Renal cortex interstitium (tissue), 11 donors: ENCODE results near the gene DIP2B. TPM values are rescaled to one million over a fixed set of nuclear protein-coding genes. Genes with fewer than 3 reads are reported as not detected.

Source experiments
- DNase-seq, 11 donors: peaks; one replicate each; pipeline ENCODE4 v3.0.0-alpha.2; 2013; ENCODE audit warnings: low read depth in 9 of 11, low spot score in 4 of 11; ENCODE audit errors: extremely low read depth in 1 of 11
- polyA plus RNA-seq, 3 donors: library from polyadenylated mRNA; unstranded; fragments of 120-200 nt; gene quantifications; one replicate each; pipeline ENCODE4 v1.2.1, GENCODE V29; 2013; ENCODE audit not compliant: insufficient read length in 3 of 3

Gene DIP2B
- polyA plus RNA-seq, 3 donors: 23.5 to 25.9 (median 23.9) TPM

DNA sequence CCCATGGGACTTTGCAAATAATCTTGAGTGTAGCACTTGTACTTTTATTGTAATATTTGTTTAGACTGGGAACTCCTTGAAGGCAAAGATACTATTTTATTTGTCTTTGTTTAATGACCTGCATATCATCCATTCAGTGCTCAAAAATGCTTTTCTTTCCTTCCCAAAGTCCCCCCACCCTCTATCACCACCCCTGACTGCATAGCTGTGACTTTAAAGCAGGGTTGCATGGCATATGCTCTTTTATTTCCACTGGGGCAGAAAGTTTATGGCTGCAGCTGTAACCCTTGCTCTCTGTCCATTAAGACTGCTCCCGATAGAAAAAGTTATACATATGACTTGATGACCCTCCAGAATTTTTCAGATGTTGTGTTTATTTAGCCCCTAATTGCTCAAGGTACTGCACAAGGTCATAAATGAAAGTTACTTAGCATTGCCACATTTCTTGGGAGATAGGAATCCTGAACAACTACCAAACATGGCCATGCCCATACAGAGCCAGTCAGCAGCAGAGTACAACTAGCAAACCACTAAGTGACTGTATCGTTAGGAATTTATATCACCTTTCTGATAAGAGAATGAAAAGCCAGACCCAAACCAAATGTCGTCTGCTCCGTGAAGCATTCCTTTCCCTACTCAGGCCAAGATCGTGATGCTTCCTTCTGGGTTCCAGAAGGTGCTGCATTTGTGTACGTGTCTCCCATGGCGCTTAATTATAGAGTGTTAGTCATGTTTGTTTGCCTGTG, 114.3 kb downstream of the DIP2B start:
- no peak for DNase-seq

DNA sequence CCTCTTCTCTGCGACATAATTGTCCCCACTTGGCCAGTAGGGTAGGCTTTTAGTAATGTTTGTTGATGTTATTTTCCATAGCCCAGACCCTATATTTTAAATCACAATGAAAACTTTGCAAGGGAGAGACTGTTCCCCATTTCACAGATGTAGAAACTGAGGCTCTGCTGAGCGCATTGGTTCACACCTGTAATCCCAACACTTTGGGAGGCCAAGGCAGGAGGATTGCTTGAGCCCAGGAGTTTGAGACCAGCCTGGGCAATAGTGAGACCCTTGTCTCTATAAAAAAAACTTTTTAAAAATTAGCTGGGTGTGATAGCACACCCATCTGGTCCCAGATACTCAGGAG, 114.8 kb downstream of the DIP2B start:
- no peak for DNase-seq

DNA sequence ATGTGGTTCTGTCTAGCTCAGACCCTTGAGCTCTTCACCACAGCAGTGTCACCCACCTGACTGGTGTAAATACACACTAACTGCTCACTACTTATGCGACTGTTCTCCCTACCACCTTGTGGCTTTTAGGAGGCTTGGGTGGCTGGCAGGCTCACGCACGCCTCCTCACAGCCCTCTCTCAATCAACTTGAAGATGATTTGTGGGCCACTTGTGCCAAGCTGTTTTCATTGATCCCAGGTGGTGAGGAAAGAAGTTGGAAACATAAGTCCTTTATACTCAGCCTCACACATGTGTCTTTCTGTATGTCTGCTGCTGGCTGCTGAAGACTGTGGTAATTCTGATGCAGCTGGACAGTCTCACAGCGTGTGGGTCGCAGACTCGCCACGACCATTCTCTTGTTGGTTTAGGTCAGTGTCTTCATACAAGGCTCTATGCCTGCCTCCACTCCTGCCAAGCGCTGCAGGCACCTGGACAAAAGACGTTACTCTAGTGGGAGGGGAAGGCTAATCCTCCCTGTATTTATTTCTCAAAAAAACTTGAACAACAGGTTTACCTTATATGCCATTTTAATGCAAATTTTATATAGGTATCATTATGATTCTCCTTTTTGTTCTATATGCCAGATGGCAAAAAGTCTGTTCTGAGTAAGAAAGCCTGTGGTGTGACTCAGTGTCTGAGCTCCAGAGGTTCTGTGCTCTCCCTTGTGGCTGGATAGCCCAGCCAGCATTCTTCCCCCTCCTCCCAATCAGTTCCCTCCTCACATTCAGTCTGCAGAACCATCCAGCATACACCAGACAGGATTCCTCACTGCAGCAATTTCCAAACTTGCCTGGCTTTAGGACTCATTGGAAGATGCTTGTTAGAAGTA, 115.6 kb downstream of the DIP2B start:
- no peak for DNase-seq

DNA sequence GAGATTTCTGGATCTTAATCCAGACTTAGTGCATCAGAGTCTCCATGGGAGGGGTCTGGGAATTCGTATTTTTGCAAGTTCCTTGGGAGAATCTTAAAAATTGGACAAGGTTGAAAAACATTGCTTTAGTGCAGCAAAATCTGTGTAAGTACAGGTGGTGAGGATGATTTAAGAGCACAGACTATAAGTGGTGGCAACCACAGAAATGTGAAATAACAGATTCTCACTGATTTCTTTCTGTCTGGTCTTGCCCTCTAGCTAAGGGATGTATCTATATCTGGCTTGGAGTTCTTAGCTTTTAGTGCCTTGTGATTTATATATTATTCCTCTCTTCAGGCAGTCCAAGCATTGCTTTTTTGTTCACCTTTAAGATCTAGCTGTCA, 116.2 kb downstream of the DIP2B start:
- DNase-seq: no peak

DNA sequence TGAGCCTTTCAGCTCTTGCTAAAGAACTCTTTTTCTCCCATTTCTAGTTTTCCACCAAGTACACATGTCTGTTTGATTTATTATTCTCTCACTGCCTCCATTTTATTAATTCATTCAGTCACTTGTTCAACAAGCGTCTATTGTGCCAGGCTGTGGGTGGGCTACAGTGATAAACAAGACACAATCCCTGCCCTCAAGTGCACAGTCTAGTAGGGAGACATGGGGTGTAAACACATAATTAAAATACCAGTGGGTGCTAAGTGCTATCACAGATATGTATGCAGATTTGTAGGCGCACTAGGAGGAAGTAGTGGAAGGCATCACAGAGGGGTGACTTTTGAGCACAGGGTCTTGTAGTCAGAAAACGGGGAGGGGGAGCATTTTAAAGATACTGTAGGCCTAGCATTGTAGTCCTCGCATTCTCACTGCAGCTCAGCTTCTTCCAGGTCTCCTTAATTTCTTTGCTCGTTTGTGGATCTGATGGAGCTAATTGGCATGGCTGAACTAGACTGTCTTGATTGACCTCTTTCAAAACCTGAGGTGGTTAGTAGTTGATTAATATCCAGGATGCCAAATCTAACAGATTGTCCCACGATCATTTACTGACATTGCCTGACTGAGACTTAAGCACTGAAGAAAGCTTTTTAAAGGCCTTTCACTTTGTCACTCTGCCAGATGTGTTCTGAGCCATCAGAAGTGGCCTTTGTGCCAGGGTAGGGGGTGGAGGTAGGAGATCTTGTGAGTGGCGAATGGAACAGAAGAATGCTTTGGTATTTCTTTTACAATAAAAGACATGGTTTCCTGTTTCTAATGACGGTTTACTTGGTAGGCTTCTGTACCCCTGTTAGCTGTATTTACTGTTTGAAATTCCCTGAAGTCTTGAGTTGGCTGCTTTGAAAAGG, 116.9 kb downstream of the DIP2B start:
- DNase-seq: no peak

DNA sequence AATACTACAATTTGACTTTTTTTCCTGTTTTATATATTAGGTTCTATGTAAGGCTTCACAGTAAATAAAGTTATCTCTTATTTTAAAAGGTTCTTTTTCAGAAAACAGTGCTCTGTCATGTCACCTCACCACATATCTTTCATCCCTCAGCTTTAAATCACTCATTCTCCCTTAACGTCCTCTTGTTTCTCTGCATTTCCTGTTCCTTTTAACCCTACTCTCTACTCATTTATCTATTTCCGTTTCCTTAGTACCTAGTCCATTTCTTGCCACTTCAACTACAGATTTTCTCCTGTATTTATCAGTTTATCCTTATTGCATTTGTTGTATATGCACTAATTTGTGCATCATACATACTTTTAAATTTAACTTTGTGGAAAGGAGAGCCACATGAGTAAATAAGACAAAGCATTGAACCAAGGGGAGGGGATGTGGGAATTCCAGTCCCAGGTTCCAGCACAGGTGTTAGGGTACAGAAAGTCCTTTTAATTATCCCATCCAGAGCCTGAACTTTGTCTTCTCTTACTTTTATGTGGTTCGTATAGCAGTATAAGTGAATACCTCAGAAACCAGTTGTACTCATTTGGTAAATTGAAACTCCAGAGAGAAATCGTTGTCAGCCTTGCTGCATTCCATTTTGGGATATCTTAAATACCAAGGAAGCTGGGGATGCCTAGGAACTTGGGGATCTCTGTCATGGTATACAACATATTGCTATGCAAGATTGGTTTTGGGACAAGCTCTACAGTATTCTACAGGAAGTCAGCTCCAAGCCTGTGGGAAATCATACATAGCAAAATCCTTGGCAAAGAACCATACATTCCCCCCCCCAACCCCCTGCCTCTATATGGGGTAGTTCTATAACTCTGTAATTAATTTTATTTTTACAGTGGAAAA, 120.5 kb downstream of the DIP2B start:
- DNase-seq: no peak

DNA sequence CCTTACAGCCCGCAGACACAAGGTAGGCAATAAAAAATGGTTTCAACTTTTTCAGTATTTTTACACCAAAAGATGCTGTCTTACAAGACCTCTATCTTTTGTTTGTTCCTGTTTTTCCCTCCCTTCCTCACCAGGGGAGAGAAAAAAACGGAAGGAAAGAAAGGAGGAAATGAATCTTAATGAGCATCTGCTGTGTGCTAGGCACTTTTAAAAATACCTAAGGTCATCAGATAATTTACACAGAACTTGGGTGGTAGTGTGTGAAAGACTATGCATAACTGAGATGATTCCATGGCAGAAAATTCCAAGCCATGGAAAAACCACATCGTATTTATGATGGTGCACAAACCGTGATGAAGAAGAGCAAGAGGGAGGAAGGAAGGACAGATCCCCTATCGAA, 121.2 kb downstream of the DIP2B start:
- no peak for DNase-seq

DNA sequence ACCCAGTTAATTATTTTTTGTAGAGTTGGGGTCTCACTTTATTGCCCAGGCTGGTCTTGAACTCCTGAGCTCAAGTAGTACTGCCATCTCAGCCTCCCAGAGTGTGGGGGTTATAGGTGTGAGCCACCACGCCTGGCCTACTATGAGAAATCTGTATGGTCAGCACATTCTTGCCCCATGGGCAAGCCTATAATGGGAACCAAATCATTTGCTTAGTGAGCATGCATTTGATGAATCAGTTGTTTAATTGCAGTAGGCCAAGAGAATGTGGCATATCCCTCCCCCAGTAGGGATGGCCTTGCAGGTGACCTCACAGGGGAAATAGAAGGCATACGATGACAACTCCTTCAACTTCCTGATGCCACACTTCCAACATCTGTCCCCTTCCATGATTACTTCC, 122.7 kb downstream of the DIP2B start:
- no peak for DNase-seq

DNA sequence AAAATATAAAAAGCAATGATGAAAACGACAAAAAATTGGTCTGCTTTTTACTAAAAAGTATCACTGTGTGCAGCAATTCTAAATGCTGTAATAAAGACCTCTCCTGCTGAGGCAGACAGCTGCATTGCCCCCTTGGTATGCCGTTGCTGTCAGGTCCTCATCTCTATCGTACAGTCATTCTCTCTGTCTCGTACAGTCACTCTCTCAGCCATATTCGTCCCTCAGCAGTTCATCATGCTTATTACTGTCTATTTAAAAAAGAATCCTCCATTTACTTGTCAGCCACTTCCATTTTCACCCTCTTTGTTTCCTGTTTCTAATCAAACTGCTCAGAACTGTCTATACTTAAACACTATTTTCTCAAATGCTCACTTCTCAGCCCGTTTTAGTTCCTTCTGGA, 123.6 kb downstream of the DIP2B start:
- DNase-seq: no peak

DNA sequence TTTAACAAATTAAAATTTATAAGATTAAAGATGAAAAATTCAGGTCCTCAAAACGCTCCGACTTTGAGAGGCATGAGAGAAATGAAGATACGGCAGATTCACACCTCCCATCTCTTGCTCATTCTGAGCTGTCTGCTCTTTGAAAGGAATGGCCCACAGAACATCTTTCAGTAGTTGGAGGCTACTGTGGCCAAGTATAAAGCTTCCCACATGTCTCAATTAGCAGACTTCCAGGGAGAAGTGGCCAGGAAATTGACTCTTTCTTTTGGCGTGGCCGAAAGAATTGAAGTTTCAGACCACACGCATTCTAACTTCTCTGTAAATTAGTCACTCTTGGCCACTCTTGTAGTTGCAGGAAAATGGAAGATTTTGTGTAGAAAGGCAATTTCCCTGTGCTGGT, 129.2 kb downstream of the DIP2B start:
- no peak for DNase-seq

DNA sequence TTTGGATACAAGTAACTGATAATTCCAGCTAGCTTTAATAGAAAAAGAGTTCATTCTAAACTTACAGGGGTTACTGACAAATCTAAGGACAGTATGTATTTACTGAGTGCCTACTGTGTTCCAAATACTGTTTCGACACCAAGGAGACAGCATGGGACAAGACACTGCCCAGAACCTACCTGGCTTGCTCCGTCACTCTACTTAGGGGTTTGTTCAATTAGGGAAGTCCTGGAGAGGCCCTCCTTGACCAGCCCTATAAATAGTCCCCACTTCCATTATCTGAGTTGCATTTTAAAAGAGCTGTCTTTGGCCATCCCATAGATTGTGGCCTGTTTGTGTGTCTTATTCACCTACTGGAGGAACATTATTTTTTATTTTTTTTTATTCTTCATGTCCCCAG, 129.6 kb downstream of the DIP2B start:
- no peak for DNase-seq

DNA sequence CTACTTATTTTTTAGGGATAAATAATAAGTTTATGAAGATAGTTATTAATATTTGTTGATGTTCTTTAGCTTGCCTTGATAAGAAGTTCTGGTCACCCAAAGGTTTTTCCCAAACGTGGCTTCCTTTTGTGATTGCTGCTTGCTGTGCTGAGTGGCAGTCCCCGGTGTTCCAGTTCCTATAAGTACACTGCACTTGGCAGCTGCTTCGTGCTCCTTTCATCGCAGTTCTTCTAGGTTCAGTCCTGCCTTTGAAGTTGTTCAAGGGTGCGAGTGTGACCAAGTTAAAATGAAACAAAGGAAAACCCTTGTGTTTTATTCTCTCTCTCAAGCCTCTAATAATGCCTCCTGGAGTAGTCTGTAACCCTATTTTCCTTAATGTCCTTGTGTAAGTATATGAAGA, 130.6 kb downstream of the DIP2B start:
- no peak for DNase-seq

DNA sequence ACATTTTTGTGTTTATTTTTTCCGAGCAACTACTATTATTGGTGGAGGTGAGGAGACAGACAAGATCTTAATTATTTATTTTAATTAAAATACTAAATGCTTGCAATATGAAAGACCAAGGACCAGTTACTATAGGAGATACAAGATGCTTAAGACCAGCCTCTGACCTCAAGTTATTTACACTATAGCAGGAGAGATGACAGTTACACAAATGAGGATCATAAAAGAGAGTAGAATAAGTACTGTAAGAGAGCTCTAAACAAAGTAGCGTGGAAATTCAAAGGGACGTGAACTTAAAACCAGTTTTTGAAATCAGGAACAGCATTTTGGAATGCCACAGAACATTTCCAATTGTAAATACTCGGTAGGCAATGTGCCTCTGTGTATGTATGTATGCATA, 131.1 kb downstream of the DIP2B start:
- no peak for DNase-seq

DNA sequence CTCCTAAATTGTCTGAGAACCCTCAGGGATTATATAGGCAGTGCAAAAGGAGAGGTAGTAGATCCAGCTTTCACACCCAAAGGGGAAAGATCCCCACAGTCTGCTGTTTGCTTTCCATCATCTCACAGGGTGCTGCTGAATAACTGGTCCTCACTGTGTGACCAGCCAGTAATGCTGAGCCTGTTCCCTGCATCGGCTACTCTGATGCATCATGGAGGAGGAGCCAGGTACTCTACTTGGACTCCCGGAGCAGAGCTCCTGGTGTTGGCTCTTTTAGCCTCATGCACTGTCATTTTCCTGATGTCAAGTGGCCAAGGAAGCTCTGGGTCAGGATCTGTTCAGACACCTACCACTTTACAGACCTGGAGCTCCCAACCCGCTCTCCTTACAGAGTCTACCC, 131.7 kb downstream of the DIP2B start:
- DNase-seq: no peak

DNA sequence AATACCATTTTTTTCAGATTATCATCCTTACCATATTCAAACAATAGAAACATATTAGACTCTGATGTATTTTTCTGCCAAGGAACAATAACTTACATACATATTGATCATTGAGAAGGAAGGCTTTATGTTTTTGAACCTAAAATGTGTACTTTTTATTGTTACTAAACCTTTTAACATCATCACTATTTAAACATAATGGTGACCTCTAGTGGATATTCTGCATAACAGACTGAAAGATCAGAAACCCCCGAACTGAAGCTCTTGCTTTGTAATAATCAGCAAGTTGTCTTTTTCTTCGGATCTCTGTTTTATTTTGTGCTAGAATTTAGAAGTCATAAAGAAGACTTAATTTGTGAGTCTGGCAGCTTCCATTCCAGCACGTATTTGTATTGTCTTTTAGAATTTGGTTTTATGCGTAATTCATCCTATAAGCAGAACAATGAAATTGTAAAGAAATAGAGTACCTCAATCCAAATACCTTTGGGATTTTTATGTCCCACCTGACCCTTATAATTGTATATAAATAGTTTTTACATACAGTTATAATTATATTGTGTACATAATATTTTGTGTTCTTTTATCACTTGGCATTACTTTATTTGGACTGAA, 133.2 kb downstream of the DIP2B start:
- no peak for DNase-seq

DNA sequence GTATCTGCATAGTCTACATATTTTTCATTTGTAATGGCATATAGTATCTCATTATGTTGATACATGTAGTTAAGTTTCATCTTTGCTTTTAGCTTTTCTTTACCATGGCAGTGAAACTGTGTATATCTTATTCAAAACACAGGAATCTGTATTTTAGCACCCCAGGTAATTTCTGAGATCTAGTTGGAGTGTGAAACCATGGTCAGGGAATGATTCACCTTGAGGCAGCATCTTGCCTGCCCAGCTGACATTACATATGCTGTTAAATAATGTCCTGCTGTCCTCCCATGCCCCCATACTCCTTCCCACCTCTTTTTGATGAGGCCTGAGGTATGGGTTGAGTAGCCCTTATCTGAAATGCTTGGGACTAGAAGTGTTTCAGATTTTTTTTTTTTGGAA, 133.7 kb downstream of the DIP2B start:
- DNase-seq: no peak

DNA sequence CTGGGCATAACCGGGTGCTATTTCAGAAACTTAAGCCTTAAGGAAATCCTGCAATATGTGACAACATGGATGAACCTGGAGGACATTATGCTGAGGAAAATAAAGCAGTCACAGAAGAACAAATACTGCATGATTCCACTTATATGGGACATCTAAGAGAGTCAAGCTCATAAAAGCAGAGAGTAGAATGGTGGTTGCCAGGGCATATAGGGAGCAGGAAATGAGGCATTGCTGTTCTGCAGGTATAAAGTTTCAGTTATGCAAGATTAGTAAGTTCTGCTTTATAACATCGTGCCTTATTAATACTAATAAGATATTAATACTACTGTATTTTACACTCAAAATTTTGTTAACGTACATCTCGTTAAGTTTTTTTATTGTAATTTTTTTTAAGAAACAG, 134.9 kb downstream of the DIP2B start:
- no peak for DNase-seq

DNA sequence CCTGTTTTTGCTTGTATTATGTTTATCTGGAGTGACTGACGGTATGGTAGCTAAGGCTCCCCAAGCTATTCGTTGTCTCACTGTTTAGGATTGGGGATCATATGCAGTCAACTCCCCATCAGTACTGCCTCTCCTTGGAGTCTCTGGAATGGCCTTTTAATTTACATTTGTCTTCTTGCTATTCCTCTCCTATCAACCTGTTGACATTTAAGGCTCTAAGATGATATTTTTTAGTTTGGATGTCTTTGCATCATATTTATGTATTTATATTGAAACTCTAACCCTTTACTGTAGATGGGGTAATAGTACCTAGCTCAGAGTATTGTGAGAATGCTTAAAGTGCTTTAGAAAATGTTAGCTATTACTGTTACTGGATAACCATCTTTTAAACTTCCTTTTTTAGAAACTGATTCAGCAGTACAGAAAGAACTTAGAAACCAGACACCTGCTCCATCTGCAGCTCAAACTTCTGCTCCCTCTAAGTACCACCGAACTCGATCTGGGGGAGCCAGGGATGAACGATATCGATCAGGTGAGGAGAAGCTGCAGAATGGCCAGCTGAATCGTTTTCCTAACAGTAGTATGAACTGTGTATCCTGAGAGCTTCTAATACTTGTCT, 135.6 kb downstream of the DIP2B start:
- no peak for DNase-seq
